ENCODE measurements around the gene ITGA1. TPM values are rescaled to one million over a fixed set of nuclear protein-coding genes. Genes with fewer than 3 reads are reported as not detected.

ITGA1 gene
- total RNA-seq, 6 experiments from 2014 or later: 66.5 to 116 (median 82.1) TPM

DNA sequence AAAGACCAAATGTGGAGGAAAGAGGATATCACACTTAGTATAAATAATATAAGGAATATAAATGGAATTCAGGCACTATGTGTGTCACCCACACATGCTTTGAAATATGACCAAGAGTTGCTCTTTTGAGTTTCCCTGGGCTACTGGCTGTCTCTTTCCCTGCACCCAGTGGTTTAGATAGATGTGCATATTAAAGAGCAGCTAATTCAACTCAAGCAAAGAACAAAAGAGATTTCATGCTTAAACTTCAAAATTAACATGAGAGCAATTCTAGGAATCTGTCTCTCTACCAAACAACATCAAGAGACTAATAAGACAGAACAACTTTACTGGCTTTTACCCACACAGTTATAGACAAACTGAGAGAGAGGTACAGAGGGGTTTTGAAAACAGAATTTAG is 38.0 kb upstream of the ITGA1 start:
- intact Hi-C loops (cut with DNase I): no loop called here

DNA sequence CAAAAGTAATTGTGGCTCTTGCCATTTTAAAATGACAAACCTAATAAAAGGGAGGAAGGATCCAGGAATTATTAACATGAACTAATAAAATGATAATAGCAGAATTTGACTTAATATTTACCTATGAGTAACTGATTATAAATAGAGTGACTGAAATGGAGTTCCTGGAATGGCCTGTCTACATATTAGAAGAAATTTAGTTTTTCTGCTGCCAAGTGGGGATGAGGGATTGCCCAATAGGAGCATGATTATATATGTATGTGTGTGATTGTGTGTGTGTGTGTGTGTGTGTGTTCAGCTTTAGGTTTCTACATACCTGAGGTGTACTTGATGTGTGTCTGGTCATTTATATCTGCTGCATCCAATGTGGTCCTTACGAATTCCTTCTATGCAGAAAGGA is 36.6 kb upstream of the ITGA1 start:
- peak in 3 of 4 donors; percentile 34 to 82 (median 48) for ATAC-seq
- no peak for TF ChIP-seq POLR2A (IDR thresholded peaks at IDR 0.05)
- TF ChIP-seq, protein P1, sequence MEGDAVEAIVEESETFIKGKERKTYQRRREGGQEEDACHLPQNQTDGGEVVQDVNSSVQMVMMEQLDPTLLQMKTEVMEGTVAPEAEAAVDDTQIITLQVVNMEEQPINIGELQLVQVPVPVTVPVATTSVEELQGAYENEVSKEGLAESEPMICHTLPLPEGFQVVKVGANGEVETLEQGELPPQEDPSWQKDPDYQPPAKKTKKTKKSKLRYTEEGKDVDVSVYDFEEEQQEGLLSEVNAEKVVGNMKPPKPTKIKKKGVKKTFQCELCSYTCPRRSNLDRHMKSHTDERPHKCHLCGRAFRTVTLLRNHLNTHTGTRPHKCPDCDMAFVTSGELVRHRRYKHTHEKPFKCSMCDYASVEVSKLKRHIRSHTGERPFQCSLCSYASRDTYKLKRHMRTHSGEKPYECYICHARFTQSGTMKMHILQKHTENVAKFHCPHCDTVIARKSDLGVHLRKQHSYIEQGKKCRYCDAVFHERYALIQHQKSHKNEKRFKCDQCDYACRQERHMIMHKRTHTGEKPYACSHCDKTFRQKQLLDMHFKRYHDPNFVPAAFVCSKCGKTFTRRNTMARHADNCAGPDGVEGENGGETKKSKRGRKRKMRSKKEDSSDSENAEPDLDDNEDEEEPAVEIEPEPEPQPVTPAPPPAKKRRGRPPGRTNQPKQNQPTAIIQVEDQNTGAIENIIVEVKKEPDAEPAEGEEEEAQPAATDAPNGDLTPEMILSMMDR (IDR thresholded peaks at IDR 0.05): no peak
- H3K4me1 ChIP-seq: peaks cover 0 to 5% (median 0%) of the 10 kb centered on the region in 4 donors
- no peaks in the 10 kb centered on the region for H3K27me3 ChIP-seq
- WGBS (ENCODE audit: insufficient coverage, low coverage, low lambda C conversion rate, missing lambda C conversion rate): 91% methylated on average over 1 of the region's 1 CpG
- H3K36me3 ChIP-seq: no peaks in the 10 kb centered on the region
- no peaks in the 10 kb centered on the region for H3K9me3 ChIP-seq
- no peak for DNase-seq
- H3K27ac ChIP-seq: no peak overlapping the region
- intact Hi-C loops (cut with DNase I): no loop called here
- no peak overlapping the region for H3K4me3 ChIP-seq

More for the DNA sequence above, 38.0 kb upstream of the ITGA1 start:
- Histone ChIP-seq H3K36me3 (no peaks in the 10 kb centered on the region), H3K4me3 (no peak overlapping the region), H3K27ac (no peak overlapping the region), H3K4me1 (peaks cover 0 to 5% (median 0%) of the 10 kb centered on the region in 4 donors), H3K9me3 (no peaks in the 10 kb centered on the region), H3K27me3 (no peaks in the 10 kb centered on the region)
- ATAC-seq (no peak), DNase-seq (no peak)
- no peak for TF ChIP-seq POLR2A (IDR thresholded peaks at IDR 0.05)
- TF ChIP-seq, protein P1 (IDR thresholded peaks at IDR 0.05): no peak

DNA sequence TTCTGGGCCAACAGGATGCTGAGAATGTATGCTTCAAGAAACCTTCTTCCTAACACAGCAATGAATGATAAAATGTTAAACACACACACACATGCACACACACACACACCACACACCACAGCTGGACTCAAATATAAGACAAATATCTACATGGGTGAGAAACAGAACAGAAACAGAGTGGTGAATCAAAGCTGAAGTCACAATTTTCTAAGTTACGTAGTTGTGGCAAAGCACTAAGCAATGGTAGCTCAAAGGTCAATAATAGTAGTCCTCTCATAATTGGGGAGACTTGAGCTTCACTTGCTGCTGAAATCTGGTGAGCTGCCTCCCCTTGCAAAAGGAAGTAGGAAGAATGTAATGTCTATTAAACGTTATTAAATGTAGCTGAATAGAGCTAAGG is 33.7 kb upstream of the ITGA1 start:
- H3K4me1 ChIP-seq: peaks cover 0 to 5% (median 0%) of the 10 kb centered on the region in 4 donors
- intact Hi-C loops (cut with DNase I): no loop called here

DNA sequence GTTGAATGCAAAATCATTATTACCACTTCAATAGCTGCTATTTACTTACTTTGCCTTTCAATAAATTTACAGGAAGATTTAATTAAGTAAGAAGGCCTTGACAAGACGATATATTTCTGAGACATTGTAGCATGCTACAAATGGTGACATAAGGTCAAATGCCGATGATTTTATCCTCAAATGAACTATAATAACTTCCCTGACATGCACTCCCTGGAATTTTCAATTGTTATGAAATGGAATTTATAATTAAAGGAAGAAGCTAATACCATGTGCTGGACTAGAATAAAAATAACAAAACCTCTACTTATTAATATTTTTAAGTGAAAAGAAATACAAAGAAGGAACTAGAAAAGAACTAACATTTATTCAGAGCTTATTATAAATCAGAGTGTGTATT is 30.2 kb upstream of the ITGA1 start:
- 62% methylated on average over 2 of the region's 2 CpGs for WGBS (ENCODE audit: insufficient coverage, low coverage, low lambda C conversion rate, missing lambda C conversion rate)
- H3K4me3 ChIP-seq: no peak overlapping the region
- no peak overlapping the region for H3K27ac ChIP-seq
- no peaks in the 10 kb centered on the region for H3K4me1 ChIP-seq
- intact Hi-C loops (cut with DNase I): no loop called here
- TF ChIP-seq, protein P1 (IDR thresholded peaks at IDR 0.05): no peak
- no peak for TF ChIP-seq POLR2A (IDR thresholded peaks at IDR 0.05)
- no peak for ATAC-seq
- H3K36me3 ChIP-seq: no peaks in the 10 kb centered on the region
- no peak for DNase-seq
- H3K27me3 ChIP-seq: no peaks in the 10 kb centered on the region
- no peaks in the 10 kb centered on the region for H3K9me3 ChIP-seq

More for the DNA sequence above, 33.7 kb upstream of the ITGA1 start:
- no peak for ATAC-seq
- WGBS (ENCODE audit: insufficient coverage, low coverage, low lambda C conversion rate, missing lambda C conversion rate): 61% methylated on average over 2 of the region's 2 CpGs
- Histone ChIP-seq H3K4me3 (no peak overlapping the region), H3K36me3 (no peaks in the 10 kb centered on the region), H3K27ac (no peak overlapping the region), H3K27me3 (no peaks in the 10 kb centered on the region), H3K9me3 (no peaks in the 10 kb centered on the region)
- TF ChIP-seq POLR2A (IDR thresholded peaks at IDR 0.05): no peak
- TF ChIP-seq, protein P1 (IDR thresholded peaks at IDR 0.05): no peak
- DNase-seq: no peak

DNA sequence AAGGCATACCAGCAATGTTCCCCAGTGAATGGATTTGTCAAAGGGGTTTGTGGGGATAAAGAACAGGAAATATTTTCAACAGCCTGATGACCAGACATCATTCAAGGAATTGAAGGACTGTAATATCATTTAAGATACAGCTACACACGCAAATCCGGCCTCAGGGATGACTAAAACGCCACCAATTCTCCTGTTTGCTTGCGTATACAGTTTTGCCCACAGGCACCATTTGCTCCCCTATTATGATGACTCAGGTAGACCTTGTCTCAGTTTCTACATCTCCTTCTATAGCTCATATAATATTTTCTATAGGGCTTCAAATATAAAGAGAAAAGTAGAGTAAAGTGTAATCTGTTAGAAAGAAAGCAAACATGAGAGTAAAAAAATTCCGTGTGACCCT is 29.7 kb upstream of the ITGA1 start:
- Histone ChIP-seq H3K27ac (no peak overlapping the region), H3K4me1 (no peaks in the 10 kb centered on the region), H3K9me3 (no peaks in the 10 kb centered on the region), H3K4me3 (no peak overlapping the region), H3K27me3 (no peaks in the 10 kb centered on the region), H3K36me3 (no peaks in the 10 kb centered on the region)
- DNase-seq (no peak), ATAC-seq (no peak)
- intact Hi-C loops (cut with DNase I): no loop called here
- no peak for TF ChIP-seq POLR2A (IDR thresholded peaks at IDR 0.05)
- TF ChIP-seq, protein P1 (IDR thresholded peaks at IDR 0.05): no peak
- WGBS (ENCODE audit: insufficient coverage, low coverage, low lambda C conversion rate, missing lambda C conversion rate): 72% methylated on average over 5 of the region's 5 CpGs
